ENCODE results near the gene ZHX3.

The ZHX3 gene

GRCh38 chr20:41347523-41348429 lies 30.2 kb upstream of the ZHX3 start:
- H3K4me1 Mint-ChIP-seq, result no peaks in the 10 kb centered on the region

GRCh38 chr20:41345729-41346067 lies 28.2 kb upstream of the ZHX3 start:
- Mint-ChIP-seq H3K27me3 (peaks cover 0 to 11% of the 10 kb centered on the region in 2 donors), H3K4me3 (no peak overlapping the region), H3K9me3 (no peaks in the 10 kb centered on the region), H3K4me1 (no peaks in the 10 kb centered on the region), H3K27ac (no peak overlapping the region), H3K36me3 (no peaks in the 10 kb centered on the region)
- ATAC-seq (replicated peaks) (no peak), DNase-seq (no peak)

More at GRCh38 chr20:41347523-41348429, 30.2 kb upstream of the ZHX3 start:
- Mint-ChIP-seq H3K4me3 (no peak overlapping the region), H3K9me3 (no peaks in the 10 kb centered on the region), H3K27me3 (peaks cover 8 to 11% of the 10 kb centered on the region in 2 donors), H3K27ac (no peak overlapping the region), H3K36me3 (no peaks in the 10 kb centered on the region)
- no peak for DNase-seq
- ATAC-seq (replicated peaks), result no peak

GRCh38 chr20:41344938-41345728 lies 27.6 kb upstream of the ZHX3 start:
- no peak for ATAC-seq (replicated peaks)

GRCh38 chr20:41344477-41344876 lies 26.9 kb upstream of the ZHX3 start:
- no peaks in the 10 kb centered on the region for H3K36me3 Mint-ChIP-seq
- H3K27me3 Mint-ChIP-seq, result peaks cover 10% of the 10 kb centered on the region in 2 donors
- H3K9me3 Mint-ChIP-seq, result no peaks in the 10 kb centered on the region
- H3K4me3 Mint-ChIP-seq, result no peak overlapping the region
- ATAC-seq (replicated peaks) (no peak), DNase-seq (no peak)
- H3K4me1 Mint-ChIP-seq, result peaks cover 9 to 11% of the 10 kb centered on the region in 2 donors
- no peak overlapping the region for H3K27ac Mint-ChIP-seq

More at GRCh38 chr20:41344938-41345728, 27.6 kb upstream of the ZHX3 start:
- Mint-ChIP-seq H3K4me3 (no peak overlapping the region), H3K9me3 (no peaks in the 10 kb centered on the region), H3K4me1 (peaks cover 3 to 4% of the 10 kb centered on the region in 2 donors), H3K27ac (no peak overlapping the region), H3K27me3 (peaks cover 4 to 6% of the 10 kb centered on the region in 2 donors), H3K36me3 (no peaks in the 10 kb centered on the region)
- no peak for DNase-seq

- Mint-ChIP-seq H3K4me3 (no peak overlapping the region), H3K36me3 (no peaks in the 10 kb centered on the region), H3K27me3 (peaks cover 12 to 13% of the 10 kb centered on the region in 2 donors), H3K9me3 (no peaks in the 10 kb centered on the region), H3K27ac (no peak overlapping the region), H3K4me1 (peaks cover 10 to 12% of the 10 kb centered on the region in 2 donors)
- no peak for DNase-seq
- no peak for ATAC-seq (replicated peaks)
These were observed 25.2 kb upstream of the ZHX3 start for GRCh38 chr20:41342474-41343464.

- Mint-ChIP-seq H3K27ac (no peak within 1 kb of the TSS), H3K27me3 (peaks cover 12 to 29% of the 10 kb centered on the region in 2 donors), H3K36me3 (no peaks in the 10 kb centered on the region), H3K9me3 (no peaks in the 10 kb centered on the region), H3K4me1 (peaks cover 10 to 12% of the 10 kb centered on the region in 2 donors), H3K4me3 (peak within 1 kb of the TSS; percentile 84 to 85)
- peak; percentile 18 for DNase-seq
- ATAC-seq (replicated peaks), result peak; percentile 75 to 77
These were observed 23.0 kb upstream of the ZHX3 start, which contains the start of gene LPIN3 for GRCh38 chr20:41340327-41341055. LPIN3 (plus strand) TSS chr20:41340821; CDS start chr20:41345804, 4,983 bp downstream.

GRCh38 chr20:41339957-41340326 lies 22.4 kb upstream of the ZHX3 start:
- ATAC-seq (replicated peaks) (peak; percentile 91), DNase-seq (peak; percentile 75)
- no peaks in the 10 kb centered on the region for H3K36me3 Mint-ChIP-seq
- no peak overlapping the region for H3K27ac Mint-ChIP-seq
- H3K27me3 Mint-ChIP-seq, result peaks cover 16 to 34% of the 10 kb centered on the region in 2 donors
- H3K4me1 Mint-ChIP-seq, result peaks cover 10 to 12% of the 10 kb centered on the region in 2 donors
- peak overlapping the region; percentile 84 to 85 for H3K4me3 Mint-ChIP-seq
- no peaks in the 10 kb centered on the region for H3K9me3 Mint-ChIP-seq

GRCh38 chr20:41336711-41337492 lies 19.4 kb upstream of the ZHX3 start:
- no peak overlapping the region for H3K4me3 Mint-ChIP-seq
- DNase-seq (no peak), ATAC-seq (replicated peaks) (no peak)
- no peak overlapping the region for H3K27ac Mint-ChIP-seq
- peaks cover 10 to 12% of the 10 kb centered on the region in 2 donors for H3K4me1 Mint-ChIP-seq
- H3K27me3 Mint-ChIP-seq, result peaks cover 16 to 34% of the 10 kb centered on the region in 2 donors
- H3K36me3 Mint-ChIP-seq, result no peaks in the 10 kb centered on the region
- no peaks in the 10 kb centered on the region for H3K9me3 Mint-ChIP-seq

- peak overlapping the region; percentile 51 for H3K27ac Mint-ChIP-seq
- peaks cover 16 to 34% of the 10 kb centered on the region in 2 donors for H3K27me3 Mint-ChIP-seq
- DNase-seq, result no peak
These were observed 18.1 kb upstream of the ZHX3 start for GRCh38 chr20:41335591-41335990.

GRCh38 chr20:41334443-41335421 lies 17.2 kb upstream of the ZHX3 start:
- Mint-ChIP-seq H3K27me3 (peaks cover 15 to 26% of the 10 kb centered on the region in 2 donors), H3K36me3 (no peaks in the 10 kb centered on the region), H3K27ac (peak overlapping the region; percentile 51), H3K9me3 (no peaks in the 10 kb centered on the region), H3K4me3 (no peak overlapping the region), H3K4me1 (peaks cover 8 to 12% of the 10 kb centered on the region in 2 donors)
- DNase-seq, result no peak
- no peak for ATAC-seq (replicated peaks)

More at GRCh38 chr20:41335591-41335990, 18.1 kb upstream of the ZHX3 start:
- no peaks in the 10 kb centered on the region for H3K9me3 Mint-ChIP-seq
- peaks cover 10 to 12% of the 10 kb centered on the region in 2 donors for H3K4me1 Mint-ChIP-seq
- H3K36me3 Mint-ChIP-seq, result no peaks in the 10 kb centered on the region
- ATAC-seq (replicated peaks), result no peak
- no peak overlapping the region for H3K4me3 Mint-ChIP-seq

- no peak for DNase-seq
- Mint-ChIP-seq H3K4me1 (peaks cover 11 to 15% of the 10 kb centered on the region in 2 donors), H3K36me3 (no peaks in the 10 kb centered on the region), H3K4me3 (no peak overlapping the region), H3K9me3 (no peaks in the 10 kb centered on the region), H3K27ac (no peak overlapping the region), H3K27me3 (peaks cover 10 to 21% of the 10 kb centered on the region in 2 donors)
- ATAC-seq (replicated peaks), result no peak
These were observed 16.5 kb upstream of the ZHX3 start for GRCh38 chr20:41334036-41334435.
